HEK293 (cell line): Measurements from ENCODE around the gene APH1A.
A peak's percentile ranks its signal among the peaks of the same experiment; 100 is the strongest.

Experiments
- CTCF ChIA-PET: fragments of 350-600 bp; formaldehyde crosslinking; extraction: SDS; loops from one replicate; lab custom pipeline; 2021; ENCODE audit warnings: antibody characterized with exemption; lab: Yijun Ruan, JAX
- POLR2A ChIA-PET: fragments of 300-600 bp; formaldehyde crosslinking; extraction: SDS; loops from one replicate; lab custom pipeline; 2020; ENCODE audit warnings: antibody characterized with exemption, inconsistent platforms; lab: Yijun Ruan, JAX
- H3K27ac ChIP-seq: fragments of 200-500 bp; sonication (Bioruptor generic); 2 replicates; pipeline ENCODE4 v1.5.1; 2014; ENCODE audit warnings: low read depth, low read length, control low read depth, inconsistent platforms; ENCODE audit errors: extremely low read depth
- H3K36me3 ChIP-seq, 2 experiments: fragments of 200-500 bp in 1 of 2; sonication (Bioruptor generic) in 1 of 2; 1 replicate in 1 of 2; 2 replicates in 1 of 2; pipeline ENCODE4 v1.5.1; 2014 to 2017; ENCODE audit warnings: inconsistent platforms in 2 of 2, low read length in 2 of 2; ENCODE audit not compliant: control insufficient read depth in 2 of 2, insufficient read depth in 1 of 2
- H3K4me1 ChIP-seq: fragments of 200-500 bp; sonication (Bioruptor generic); 2 replicates; pipeline ENCODE4 v1.5.1; 2014; ENCODE audit warnings: mild to moderate bottlenecking, low read length, inconsistent platforms; ENCODE audit not compliant: control insufficient read depth, insufficient read depth
- H3K4me3 ChIP-seq: 2 replicates; pipeline ENCODE4 v1.5.1; 2011; ENCODE audit warnings: low read depth, mild to moderate bottlenecking, control low read depth, low read length, moderate library complexity
- H3K9me3 ChIP-seq: fragments of 200-500 bp; sonication (Bioruptor generic); 2 replicates; pipeline ENCODE4 v1.5.1; 2014; ENCODE audit warnings: low read depth, low read length, inconsistent platforms; ENCODE audit not compliant: control insufficient read depth, insufficient read depth
- GFI1B ChIP-seq: fragments of 450-650 bp; formaldehyde crosslinking; IDR thresholded peaks from 2 replicates; pipeline ENCODE4 v1.5.1; 2016; ENCODE audit warnings: missing biosample characterization, missing genetic modification characterization
- MEIS1 ChIP-seq: sonication (generic); formaldehyde crosslinking; IDR thresholded peaks from 2 replicates; pipeline ENCODE4 v1.8.1; 2022; ENCODE audit warnings: missing genetic modification reagents, mild to moderate bottlenecking, borderline replicate concordance
- MYNN ChIP-seq: fragments of 450-650 bp; formaldehyde crosslinking; IDR thresholded peaks from 2 replicates; pipeline ENCODE4 v1.5.1; 2016; ENCODE audit warnings: missing biosample characterization, missing genetic modification characterization, borderline replicate concordance
- SCRT1 ChIP-seq: fragments of 450-650 bp; formaldehyde crosslinking; IDR thresholded peaks from 2 replicates; pipeline ENCODE4 v1.5.1; 2016; ENCODE audit warnings: missing biosample characterization, missing genetic modification characterization, borderline replicate concordance
- ZNF148 ChIP-seq: fragments of 450-650 bp; formaldehyde crosslinking; IDR thresholded peaks from 2 replicates; pipeline ENCODE4 v1.5.0; 2017; ENCODE audit warnings: missing biosample characterization, missing genetic modification characterization, borderline replicate concordance
- ZNF221 ChIP-seq: fragments of 450-650 bp; formaldehyde crosslinking; IDR thresholded peaks from 2 replicates; pipeline ENCODE4 v1.5.1; 2017; ENCODE audit warnings: missing biosample characterization, missing genetic modification characterization, borderline replicate concordance
- ZNF23 ChIP-seq: fragments of 450-650 bp; formaldehyde crosslinking; IDR thresholded peaks from 2 replicates; pipeline ENCODE4 v1.5.1; 2016; ENCODE audit warnings: missing biosample characterization, missing genetic modification characterization, borderline replicate concordance
- ZNF280D ChIP-seq: fragments of 450-650 bp; formaldehyde crosslinking; IDR thresholded peaks from 2 replicates; pipeline ENCODE4 v1.5.1; 2016; ENCODE audit warnings: missing biosample characterization, missing genetic modification characterization
- ZNF350 ChIP-seq: fragments of 450-650 bp; formaldehyde crosslinking; IDR thresholded peaks from 2 replicates; pipeline ENCODE4 v1.5.0; 2017; ENCODE audit warnings: missing biosample characterization, mild to moderate bottlenecking, missing genetic modification characterization
- ZNF362 ChIP-seq: fragments of 450-650 bp; formaldehyde crosslinking; IDR thresholded peaks from 2 replicates; pipeline ENCODE4 v1.5.1; 2016; ENCODE audit warnings: missing biosample characterization, missing genetic modification characterization
- ZNF549 ChIP-seq: fragments of 450-650 bp; IDR thresholded peaks from 2 replicates; pipeline ENCODE4 v1.5.1; 2018; ENCODE audit warnings: missing biosample characterization, missing genetic modification characterization, mild to moderate bottlenecking, inconsistent platforms, moderate library complexity
- ZNF555 ChIP-seq: fragments of 450-650 bp; formaldehyde crosslinking; conservative IDR thresholded peaks from 2 replicates; pipeline ENCODE4 v1.5.1; 2017; ENCODE audit warnings: missing biosample characterization, mild to moderate bottlenecking, missing genetic modification characterization, inconsistent platforms
- ZNF596 ChIP-seq: fragments of 450-650 bp; IDR thresholded peaks from 2 replicates; pipeline ENCODE4 v1.5.0; 2018; ENCODE audit warnings: missing biosample characterization, mild to moderate bottlenecking, missing genetic modification characterization, moderate library complexity
- ZNF843 ChIP-seq: fragments of 450-650 bp; formaldehyde crosslinking; IDR thresholded peaks from 2 replicates; pipeline ENCODE4 v1.5.1; 2016; ENCODE audit warnings: missing biosample characterization, missing genetic modification characterization
- TF ChIP-seq, protein P1 (sequence below): fragments of 450-650 bp; IDR thresholded peaks from 2 replicates; pipeline ENCODE4 v1.5.1; 2018; ENCODE audit warnings: missing biosample characterization, missing genetic modification characterization
- TF ChIP-seq, protein P2 (sequence below): fragments of 450-650 bp; formaldehyde crosslinking; conservative IDR thresholded peaks from 2 replicates; pipeline ENCODE4 v1.5.1; 2016; ENCODE audit warnings: low read depth, missing biosample characterization, missing genetic modification characterization
- TF ChIP-seq, protein P3 (sequence below): fragments of 450-650 bp; formaldehyde crosslinking; IDR thresholded peaks from 2 replicates; pipeline ENCODE4 v1.5.1; 2016; ENCODE audit warnings: missing biosample characterization, missing genetic modification characterization, borderline replicate concordance

APH1A gene

GRCh38 chr1:150268705-150269403 is at the start of gene APH1A:
APH1A (minus strand) TSS chr1:150269016; CDS start chr1:150268810, 206 bp downstream.
- Histone ChIP-seq H3K4me3 (peak within 1 kb of the TSS; percentile 67), H3K9me3 (no peaks in the 10 kb centered on the region), H3K27ac (peak within 1 kb of the TSS; percentile 75), H3K4me1 (0 out of 2 replicates have a peak, but pooled peaks cover 7% of the 10 kb centered on the region), H3K36me3 (peaks cover 4 to 34% of the 10 kb centered on the region in 2 experiments; a peak in 2 of 3 replicates)
- POLR2A ChIA-PET = interaction anchor here (0.6 to 1.2 kb wide), 8 partner anchors 9 to 1058 kb away, joined by 3 to 8 read pairs (median 4); partner anchors contain the start of genes CA14 and MCL1
- CTCF ChIA-PET = interaction anchor here (1.1 to 4.8 kb wide), 3 partner anchors 10 to 13 kb away, joined by 6 to 33 read pairs (median 13); no protein-coding TSS in a partner anchor
- no peak for TF ChIP-seq ZNF350 (tag by site-specific recombination)
- TF ChIP-seq, protein P1, sequence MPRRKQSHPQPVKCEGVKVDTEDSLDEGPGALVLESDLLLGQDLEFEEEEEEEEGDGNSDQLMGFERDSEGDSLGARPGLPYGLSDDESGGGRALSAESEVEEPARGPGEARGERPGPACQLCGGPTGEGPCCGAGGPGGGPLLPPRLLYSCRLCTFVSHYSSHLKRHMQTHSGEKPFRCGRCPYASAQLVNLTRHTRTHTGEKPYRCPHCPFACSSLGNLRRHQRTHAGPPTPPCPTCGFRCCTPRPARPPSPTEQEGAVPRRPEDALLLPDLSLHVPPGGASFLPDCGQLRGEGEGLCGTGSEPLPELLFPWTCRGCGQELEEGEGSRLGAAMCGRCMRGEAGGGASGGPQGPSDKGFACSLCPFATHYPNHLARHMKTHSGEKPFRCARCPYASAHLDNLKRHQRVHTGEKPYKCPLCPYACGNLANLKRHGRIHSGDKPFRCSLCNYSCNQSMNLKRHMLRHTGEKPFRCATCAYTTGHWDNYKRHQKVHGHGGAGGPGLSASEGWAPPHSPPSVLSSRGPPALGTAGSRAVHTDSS (tag by site-specific recombination) = no peak
- no peak for TF ChIP-seq ZNF549
- TF ChIP-seq ZNF362 (tag by site-specific recombination) = no peak
- 0 out of 2 replicates have a peak, but pooled peaks have one; percentile 12 for TF ChIP-seq GFI1B
- no peak for TF ChIP-seq ZNF23 (tag by site-specific recombination)
- TF ChIP-seq MEIS1 (CRISPR knock-in tag) = no peak
- no peak for TF ChIP-seq ZNF280D (tag by site-specific recombination)
- TF ChIP-seq ZNF555 (tag by site-specific recombination) = no peak
- TF ChIP-seq MYNN (tag by site-specific recombination) = no peak
- TF ChIP-seq ZNF843 = peak; percentile 39; the same call in 1 of the 2 replicates
- no peak for TF ChIP-seq SCRT1
- no peak for TF ChIP-seq ZNF148 (tag by site-specific recombination)
- no peak for TF ChIP-seq ZNF221 (tag by site-specific recombination)
- TF ChIP-seq, protein P2, sequence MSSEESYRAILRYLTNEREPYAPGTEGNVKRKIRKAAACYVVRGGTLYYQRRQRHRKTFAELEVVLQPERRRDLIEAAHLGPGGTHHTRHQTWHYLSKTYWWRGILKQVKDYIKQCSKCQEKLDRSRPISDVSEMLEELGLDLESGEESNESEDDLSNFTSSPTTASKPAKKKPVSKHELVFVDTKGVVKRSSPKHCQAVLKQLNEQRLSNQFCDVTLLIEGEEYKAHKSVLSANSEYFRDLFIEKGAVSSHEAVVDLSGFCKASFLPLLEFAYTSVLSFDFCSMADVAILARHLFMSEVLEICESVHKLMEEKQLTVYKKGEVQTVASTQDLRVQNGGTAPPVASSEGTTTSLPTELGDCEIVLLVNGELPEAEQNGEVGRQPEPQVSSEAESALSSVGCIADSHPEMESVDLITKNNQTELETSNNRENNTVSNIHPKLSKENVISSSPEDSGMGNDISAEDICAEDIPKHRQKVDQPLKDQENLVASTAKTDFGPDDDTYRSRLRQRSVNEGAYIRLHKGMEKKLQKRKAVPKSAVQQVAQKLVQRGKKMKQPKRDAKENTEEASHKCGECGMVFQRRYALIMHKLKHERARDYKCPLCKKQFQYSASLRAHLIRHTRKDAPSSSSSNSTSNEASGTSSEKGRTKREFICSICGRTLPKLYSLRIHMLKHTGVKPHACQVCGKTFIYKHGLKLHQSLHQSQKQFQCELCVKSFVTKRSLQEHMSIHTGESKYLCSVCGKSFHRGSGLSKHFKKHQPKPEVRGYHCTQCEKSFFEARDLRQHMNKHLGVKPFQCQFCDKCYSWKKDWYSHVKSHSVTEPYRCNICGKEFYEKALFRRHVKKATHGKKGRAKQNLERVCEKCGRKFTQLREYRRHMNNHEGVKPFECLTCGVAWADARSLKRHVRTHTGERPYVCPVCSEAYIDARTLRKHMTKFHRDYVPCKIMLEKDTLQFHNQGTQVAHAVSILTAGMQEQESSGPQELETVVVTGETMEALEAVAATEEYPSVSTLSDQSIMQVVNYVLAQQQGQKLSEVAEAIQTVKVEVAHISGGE (tag by site-specific recombination) = peak; percentile 96
- TF ChIP-seq, protein P3, sequence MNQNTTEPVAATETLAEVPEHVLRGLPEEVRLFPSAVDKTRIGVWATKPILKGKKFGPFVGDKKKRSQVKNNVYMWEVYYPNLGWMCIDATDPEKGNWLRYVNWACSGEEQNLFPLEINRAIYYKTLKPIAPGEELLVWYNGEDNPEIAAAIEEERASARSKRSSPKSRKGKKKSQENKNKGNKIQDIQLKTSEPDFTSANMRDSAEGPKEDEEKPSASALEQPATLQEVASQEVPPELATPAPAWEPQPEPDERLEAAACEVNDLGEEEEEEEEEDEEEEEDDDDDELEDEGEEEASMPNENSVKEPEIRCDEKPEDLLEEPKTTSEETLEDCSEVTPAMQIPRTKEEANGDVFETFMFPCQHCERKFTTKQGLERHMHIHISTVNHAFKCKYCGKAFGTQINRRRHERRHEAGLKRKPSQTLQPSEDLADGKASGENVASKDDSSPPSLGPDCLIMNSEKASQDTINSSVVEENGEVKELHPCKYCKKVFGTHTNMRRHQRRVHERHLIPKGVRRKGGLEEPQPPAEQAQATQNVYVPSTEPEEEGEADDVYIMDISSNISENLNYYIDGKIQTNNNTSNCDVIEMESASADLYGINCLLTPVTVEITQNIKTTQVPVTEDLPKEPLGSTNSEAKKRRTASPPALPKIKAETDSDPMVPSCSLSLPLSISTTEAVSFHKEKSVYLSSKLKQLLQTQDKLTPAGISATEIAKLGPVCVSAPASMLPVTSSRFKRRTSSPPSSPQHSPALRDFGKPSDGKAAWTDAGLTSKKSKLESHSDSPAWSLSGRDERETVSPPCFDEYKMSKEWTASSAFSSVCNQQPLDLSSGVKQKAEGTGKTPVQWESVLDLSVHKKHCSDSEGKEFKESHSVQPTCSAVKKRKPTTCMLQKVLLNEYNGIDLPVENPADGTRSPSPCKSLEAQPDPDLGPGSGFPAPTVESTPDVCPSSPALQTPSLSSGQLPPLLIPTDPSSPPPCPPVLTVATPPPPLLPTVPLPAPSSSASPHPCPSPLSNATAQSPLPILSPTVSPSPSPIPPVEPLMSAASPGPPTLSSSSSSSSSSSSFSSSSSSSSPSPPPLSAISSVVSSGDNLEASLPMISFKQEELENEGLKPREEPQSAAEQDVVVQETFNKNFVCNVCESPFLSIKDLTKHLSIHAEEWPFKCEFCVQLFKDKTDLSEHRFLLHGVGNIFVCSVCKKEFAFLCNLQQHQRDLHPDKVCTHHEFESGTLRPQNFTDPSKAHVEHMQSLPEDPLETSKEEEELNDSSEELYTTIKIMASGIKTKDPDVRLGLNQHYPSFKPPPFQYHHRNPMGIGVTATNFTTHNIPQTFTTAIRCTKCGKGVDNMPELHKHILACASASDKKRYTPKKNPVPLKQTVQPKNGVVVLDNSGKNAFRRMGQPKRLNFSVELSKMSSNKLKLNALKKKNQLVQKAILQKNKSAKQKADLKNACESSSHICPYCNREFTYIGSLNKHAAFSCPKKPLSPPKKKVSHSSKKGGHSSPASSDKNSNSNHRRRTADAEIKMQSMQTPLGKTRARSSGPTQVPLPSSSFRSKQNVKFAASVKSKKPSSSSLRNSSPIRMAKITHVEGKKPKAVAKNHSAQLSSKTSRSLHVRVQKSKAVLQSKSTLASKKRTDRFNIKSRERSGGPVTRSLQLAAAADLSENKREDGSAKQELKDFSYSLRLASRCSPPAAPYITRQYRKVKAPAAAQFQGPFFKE (tag by site-specific recombination) = no peak
- no peak for TF ChIP-seq ZNF596 (tag by site-specific recombination)
